OCI-LY3 (cell line): ENCODE results near the gene NOL4L.

Source experiments
- H2AFZ ChIP-seq: fragments of 200-600, 300-600 bp; shearing (Covaris generic); 2 replicates; pipeline ENCODE4 v1.6.0; 2014; ENCODE audit warnings: antibody characterized with exemption, low read depth, low read length
- H3K27ac ChIP-seq: fragments of 200-600, 300-600 bp; sonication (generic); 2 replicates; pipeline ENCODE4 v1.5.1; 2014; ENCODE audit warnings: mild to moderate bottlenecking, low read length, moderate library complexity, mixed read lengths
- H3K27me3 ChIP-seq: fragments of 200-600, 300-600 bp; sonication (generic); 2 replicates; pipeline ENCODE4 v1.6.1; 2014; ENCODE audit warnings: low read depth, low read length, mixed read lengths
- H3K36me3 ChIP-seq: fragments of 200-600, 300-600 bp; sonication (generic); replicated peaks from 2 replicates; pipeline ENCODE3; 2014; ENCODE audit warnings: low read depth, low read length, mixed read lengths
- H3K4me1 ChIP-seq: fragments of 300-600, 200-600 bp; sonication (generic); 2 replicates; pipeline ENCODE4 v1.6.1; 2014; ENCODE audit warnings: low read length, mixed read lengths
- H3K4me2 ChIP-seq: fragments of 200-600, 300-600 bp; sonication (generic); 2 replicates; pipeline ENCODE4 v1.6.1; 2014; ENCODE audit warnings: low read length, mixed read lengths
- H3K4me3 ChIP-seq: fragments of 300-600, 200-600 bp; sonication (generic); 2 replicates; pipeline ENCODE4 v1.5.1; 2014; ENCODE audit warnings: antibody characterized with exemption, mild to moderate bottlenecking, low read length, moderate library complexity
- H3K79me2 ChIP-seq: fragments of 300-600, 200-600 bp; shearing (Covaris generic); 2 replicates; pipeline ENCODE4 v1.6.1; 2014; ENCODE audit warnings: mild to moderate bottlenecking, low read length, mixed read lengths
- H3K9ac ChIP-seq: fragments of 300-600, 200-600 bp; shearing (Covaris generic); 2 replicates; pipeline ENCODE4 v1.6.0; 2014; ENCODE audit warnings: mild to moderate bottlenecking, low read length, moderate library complexity
- H3K9me3 ChIP-seq: fragments of 200-600, 300-600 bp; shearing (Covaris generic); 2 replicates; pipeline ENCODE4 v1.6.1; 2014; ENCODE audit warnings: low read length, mixed read lengths; ENCODE audit not compliant: insufficient read depth
- H4K20me1 ChIP-seq: fragments of 200-600, 300-600 bp; sonication (generic); 2 replicates; pipeline ENCODE4 v1.6.1; 2016; ENCODE audit warnings: low read length, mixed read lengths; ENCODE audit not compliant: insufficient read depth
- EZH2phosphoT487 ChIP-seq: fragments of 200-600 bp; shearing (Covaris generic); IDR thresholded peaks from 2 replicates; pipeline ENCODE4 v1.6.1; 2018; ENCODE audit warnings: antibody characterized with exemption, mixed run types, low read depth
- TF ChIP-seq, protein P1 (sequence below): fragments of 200-600, 300-600 bp; sonication (generic); IDR thresholded peaks from 2 replicates; pipeline ENCODE4 v1.5.1; 2014; ENCODE audit warnings: antibody characterized with exemption, low read length, low read depth

NOL4L gene

DNA sequence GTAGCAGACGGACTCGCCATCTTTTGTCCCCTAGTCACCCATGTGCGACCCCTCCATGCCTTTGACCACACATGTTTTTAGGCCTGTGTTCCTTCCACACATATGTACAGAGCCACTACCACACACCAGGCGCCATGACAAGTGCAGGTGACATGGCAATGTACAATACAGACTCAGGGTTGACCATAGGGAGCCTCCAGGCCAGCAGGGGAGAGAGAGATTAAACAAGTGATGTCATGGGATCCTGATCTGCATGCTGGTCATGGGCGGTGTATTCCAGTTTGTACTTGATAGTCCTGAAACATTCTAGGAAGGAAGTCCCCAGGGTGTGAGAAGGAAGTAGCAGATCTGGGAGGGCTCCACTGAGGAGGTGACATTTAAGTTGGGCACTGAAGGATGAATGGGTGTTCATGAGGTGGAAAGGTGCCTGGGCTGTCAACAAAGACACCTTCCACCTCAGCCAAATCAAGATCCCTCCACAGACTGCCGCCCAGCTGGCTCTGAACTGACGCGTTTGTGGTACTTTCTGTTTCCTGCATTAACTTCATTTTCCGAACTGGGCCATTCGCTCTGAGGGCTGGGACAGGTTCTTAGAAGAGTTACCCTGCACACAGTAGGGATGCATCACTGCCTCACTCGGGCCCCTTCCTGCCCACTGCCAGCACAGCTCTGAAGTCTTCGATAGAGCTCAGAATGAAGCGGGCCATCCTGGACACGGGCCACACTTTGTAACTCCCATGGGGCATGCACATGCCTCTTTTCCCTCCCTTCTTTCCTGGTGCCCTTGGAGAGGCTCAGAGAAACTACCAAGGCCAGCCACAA, 94.0 kb downstream of the NOL4L start:
- no peak overlapping the region for H3K4me2 ChIP-seq
- TF ChIP-seq, protein P1, sequence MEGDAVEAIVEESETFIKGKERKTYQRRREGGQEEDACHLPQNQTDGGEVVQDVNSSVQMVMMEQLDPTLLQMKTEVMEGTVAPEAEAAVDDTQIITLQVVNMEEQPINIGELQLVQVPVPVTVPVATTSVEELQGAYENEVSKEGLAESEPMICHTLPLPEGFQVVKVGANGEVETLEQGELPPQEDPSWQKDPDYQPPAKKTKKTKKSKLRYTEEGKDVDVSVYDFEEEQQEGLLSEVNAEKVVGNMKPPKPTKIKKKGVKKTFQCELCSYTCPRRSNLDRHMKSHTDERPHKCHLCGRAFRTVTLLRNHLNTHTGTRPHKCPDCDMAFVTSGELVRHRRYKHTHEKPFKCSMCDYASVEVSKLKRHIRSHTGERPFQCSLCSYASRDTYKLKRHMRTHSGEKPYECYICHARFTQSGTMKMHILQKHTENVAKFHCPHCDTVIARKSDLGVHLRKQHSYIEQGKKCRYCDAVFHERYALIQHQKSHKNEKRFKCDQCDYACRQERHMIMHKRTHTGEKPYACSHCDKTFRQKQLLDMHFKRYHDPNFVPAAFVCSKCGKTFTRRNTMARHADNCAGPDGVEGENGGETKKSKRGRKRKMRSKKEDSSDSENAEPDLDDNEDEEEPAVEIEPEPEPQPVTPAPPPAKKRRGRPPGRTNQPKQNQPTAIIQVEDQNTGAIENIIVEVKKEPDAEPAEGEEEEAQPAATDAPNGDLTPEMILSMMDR = no peak
- no peak for TF ChIP-seq EZH2phosphoT487

DNA sequence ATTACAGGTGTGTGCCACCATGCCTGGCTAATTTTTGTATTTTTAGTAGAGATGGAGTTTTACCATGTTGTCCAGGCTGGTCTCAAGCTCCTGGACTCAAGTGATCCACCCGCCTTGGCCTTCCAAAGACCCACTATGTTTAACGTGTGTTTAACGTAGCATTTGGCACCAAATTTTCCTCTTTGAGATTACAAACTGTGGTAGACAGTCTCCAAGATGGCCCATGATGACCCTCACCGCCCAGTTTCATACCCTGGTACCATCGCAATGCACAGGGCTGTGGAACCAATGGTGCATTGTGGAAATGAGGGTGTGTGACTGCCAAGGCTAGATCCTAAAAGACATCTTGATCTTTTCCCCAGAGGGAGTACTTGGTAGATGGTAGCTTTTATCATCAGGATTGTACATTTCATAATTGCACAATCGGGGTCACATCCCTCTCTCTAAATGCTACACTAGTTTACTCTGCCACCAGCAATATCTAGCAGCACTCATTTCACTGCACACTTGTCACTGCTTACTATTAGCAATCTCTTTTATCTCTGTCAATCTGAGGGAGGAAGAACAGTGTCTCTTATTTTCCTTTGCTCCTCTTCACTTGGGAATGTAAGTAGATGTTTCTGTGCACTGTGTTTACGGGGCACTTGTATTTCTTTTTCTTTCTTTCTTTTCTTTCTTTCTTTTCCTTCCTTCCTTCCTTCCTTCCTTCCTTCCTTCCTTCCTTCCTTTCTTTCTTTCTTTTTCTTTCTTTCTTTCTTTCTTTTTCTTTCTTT, 96.9 kb downstream of the NOL4L start:
- no peak for TF ChIP-seq EZH2phosphoT487
- TF ChIP-seq, protein P1 = no peak
- H3K4me2 ChIP-seq = no peak overlapping the region

More for the DNA sequence above, 94.0 kb downstream of the NOL4L start:
- Histone ChIP-seq H3K36me3 (no peaks in the 10 kb centered on the region), H3K4me1 (no peaks in the 10 kb centered on the region), H3K27me3 (peaks cover 12% of the 10 kb centered on the region), H3K79me2 (no peaks in the 10 kb centered on the region), H3K27ac (no peak overlapping the region), H3K9ac (no peak overlapping the region), H3K9me3 (no peaks in the 10 kb centered on the region), H4K20me1 (no peaks in the 10 kb centered on the region), H3K4me3 (no peak overlapping the region), H2AFZ (no peak overlapping the region)

DNA sequence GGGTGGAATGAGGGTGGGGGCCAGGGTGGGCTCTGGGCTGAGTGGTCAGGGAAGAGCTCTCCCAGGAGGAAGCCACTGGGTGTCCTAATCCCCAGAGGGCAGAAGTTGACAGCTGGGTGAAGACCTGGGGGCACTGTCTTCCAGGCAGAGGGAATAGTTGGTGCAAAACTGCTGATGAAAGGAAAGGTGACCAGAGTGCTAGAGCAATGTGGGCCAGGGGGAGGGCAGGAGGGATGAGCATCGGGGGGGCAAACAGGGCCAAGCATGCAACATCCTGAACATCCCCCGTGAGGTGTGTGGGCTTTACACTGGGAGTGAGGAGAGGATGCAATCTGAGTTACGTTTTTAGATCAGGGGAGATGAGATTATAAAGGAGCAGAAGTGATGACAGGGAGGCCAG, 97.8 kb downstream of the NOL4L start:
- no peak overlapping the region for H3K4me2 ChIP-seq
- H3K79me2 ChIP-seq = no peaks in the 10 kb centered on the region
- H3K9me3 ChIP-seq = no peaks in the 10 kb centered on the region
- H4K20me1 ChIP-seq = no peaks in the 10 kb centered on the region
- H3K27ac ChIP-seq = no peak overlapping the region
- peaks cover 6% of the 10 kb centered on the region; the same call in 1 of the 2 replicates for H3K4me1 ChIP-seq
- no peaks in the 10 kb centered on the region for H3K36me3 ChIP-seq
- no peak overlapping the region for H2AFZ ChIP-seq
- H3K9ac ChIP-seq = no peak overlapping the region
- no peak overlapping the region for H3K4me3 ChIP-seq
- H3K27me3 ChIP-seq = peaks cover 23% of the 10 kb centered on the region
- no peak for TF ChIP-seq EZH2phosphoT487
- TF ChIP-seq, protein P1 = no peak

More for the DNA sequence above, 96.9 kb downstream of the NOL4L start:
- H3K79me2 ChIP-seq = no peaks in the 10 kb centered on the region
- H3K27ac ChIP-seq = no peak overlapping the region
- H3K36me3 ChIP-seq = no peaks in the 10 kb centered on the region
- 0 out of 2 replicates have a peak, but pooled peaks cover 4% of the 10 kb centered on the region for H3K4me1 ChIP-seq
- H4K20me1 ChIP-seq = no peaks in the 10 kb centered on the region
- H3K4me3 ChIP-seq = no peak overlapping the region
- no peak overlapping the region for H2AFZ ChIP-seq
- peaks cover 21% of the 10 kb centered on the region for H3K27me3 ChIP-seq
- H3K9ac ChIP-seq = no peak overlapping the region
- no peaks in the 10 kb centered on the region for H3K9me3 ChIP-seq

DNA sequence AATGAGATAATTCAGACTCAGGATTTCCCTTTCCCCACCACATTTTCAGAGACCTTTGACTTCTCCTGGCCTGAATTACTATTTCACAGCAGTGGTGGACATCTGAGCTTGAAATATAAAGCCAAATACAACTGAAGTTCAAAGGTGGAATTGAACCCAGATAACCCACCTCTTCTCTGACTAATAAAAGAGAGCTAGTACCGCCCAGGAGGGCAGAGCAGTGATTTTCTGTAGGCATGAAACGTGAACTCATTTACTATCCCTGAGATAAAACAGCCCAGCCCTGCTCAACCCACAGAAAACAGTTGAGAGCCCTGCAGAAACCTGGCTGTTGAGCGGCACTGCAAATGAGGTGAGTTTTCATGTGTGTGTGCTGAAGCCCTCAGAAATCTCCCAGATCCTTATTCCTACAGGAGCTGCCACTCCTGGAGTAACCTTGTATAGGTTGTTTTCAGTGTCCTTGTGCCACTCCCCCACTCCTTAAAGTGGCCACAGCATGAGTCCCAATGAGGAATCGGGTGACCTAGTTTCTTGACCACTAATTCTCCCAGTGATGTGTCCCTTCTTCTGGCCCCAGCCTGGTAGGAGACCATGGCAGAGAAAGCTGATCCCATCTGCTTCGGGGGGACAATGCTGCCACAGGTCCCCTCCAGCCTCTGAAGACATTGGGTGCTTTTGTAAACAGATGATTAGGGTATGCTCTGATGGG, 99.2 kb downstream of the NOL4L start:
- TF ChIP-seq, protein P1 = no peak
- no peak for TF ChIP-seq EZH2phosphoT487
- no peak overlapping the region for H3K4me3 ChIP-seq
- H3K36me3 ChIP-seq = no peaks in the 10 kb centered on the region
- H4K20me1 ChIP-seq = no peaks in the 10 kb centered on the region
- H2AFZ ChIP-seq = no peak overlapping the region
- no peak overlapping the region for H3K27ac ChIP-seq
- H3K4me2 ChIP-seq = peak overlapping the region; percentile 95; the same call in 1 of the 2 replicates
- H3K27me3 ChIP-seq = peaks cover 28% of the 10 kb centered on the region
- H3K9ac ChIP-seq = no peak overlapping the region
- H3K9me3 ChIP-seq = no peaks in the 10 kb centered on the region
- H3K4me1 ChIP-seq = peaks cover 9% of the 10 kb centered on the region; the same call in 1 of the 2 replicates
- H3K79me2 ChIP-seq = no peaks in the 10 kb centered on the region
